GM10847 (cell line): Measurements from ENCODE around the gene SH3RF3.

ENCODE experiments used
- POLR2A ChIP-seq: IDR thresholded peaks from 2 replicates; pipeline ENCODE4 v1.6.1; 2011; ENCODE audit not compliant: insufficient read length; ENCODE audit errors: extremely low read depth

SH3RF3 gene

DNA sequence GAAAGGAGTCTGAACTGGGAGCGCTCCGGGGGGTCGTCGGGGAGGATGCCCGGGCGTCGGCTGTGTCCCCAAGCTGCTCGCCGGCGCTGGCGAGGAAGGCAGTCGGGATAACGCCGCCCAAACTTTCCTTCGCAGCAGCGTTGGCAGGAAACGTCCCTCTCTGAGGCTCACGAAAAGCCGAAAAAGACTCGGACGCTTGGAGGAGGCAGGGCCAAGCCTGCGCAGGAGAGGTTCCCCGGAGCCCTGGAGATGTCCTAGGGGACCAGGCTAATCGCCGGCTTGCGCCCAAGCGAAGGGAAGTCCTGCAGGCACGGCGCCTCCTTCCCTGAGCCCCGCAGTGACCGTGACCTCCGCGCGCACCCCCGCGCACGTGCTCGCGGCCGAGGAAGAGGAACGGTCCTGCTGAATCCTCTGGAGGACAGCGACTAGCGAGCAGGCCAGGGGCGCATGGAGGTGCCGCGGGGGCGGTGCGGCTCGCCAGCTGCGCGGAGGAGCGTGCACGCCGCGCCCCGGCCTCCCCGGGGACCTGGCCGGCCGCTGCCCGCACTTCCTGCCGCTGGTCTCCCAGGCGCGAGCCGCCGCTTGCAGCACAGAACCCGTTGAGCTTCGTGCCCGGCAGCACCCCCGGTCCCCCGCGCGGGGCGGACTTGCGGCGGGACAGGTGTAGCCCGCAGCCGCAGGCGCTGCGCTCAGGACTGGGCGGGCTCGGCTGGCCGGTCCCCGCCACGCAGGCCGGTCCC is at the start of gene SH3RF3:
TSS of gene SH3RF3 (plus strand) at position 590 of the 740 bp plus-strand sequence.
- no peak for TF ChIP-seq POLR2A

DNA sequence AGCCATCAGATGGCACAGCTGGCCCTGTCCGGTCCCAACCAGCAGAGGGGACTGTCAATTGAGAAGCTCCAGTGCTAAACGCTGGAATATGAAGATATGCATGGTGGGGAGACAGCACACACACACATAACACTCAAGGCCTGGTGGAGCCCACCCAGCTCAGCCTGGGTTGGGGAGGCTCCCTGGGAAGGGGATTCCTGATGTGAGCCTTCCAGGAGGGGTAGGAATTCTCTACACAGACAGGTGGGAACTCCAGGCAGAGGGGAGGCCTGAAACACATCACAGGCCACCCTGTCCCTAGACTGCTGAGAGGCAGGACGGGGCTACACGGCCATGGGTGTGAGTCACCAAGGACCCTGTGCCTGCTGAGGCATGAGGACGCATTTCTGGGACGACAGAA is 49.4 kb upstream of the SH3RF3 start:
- TF ChIP-seq POLR2A = no peak

DNA sequence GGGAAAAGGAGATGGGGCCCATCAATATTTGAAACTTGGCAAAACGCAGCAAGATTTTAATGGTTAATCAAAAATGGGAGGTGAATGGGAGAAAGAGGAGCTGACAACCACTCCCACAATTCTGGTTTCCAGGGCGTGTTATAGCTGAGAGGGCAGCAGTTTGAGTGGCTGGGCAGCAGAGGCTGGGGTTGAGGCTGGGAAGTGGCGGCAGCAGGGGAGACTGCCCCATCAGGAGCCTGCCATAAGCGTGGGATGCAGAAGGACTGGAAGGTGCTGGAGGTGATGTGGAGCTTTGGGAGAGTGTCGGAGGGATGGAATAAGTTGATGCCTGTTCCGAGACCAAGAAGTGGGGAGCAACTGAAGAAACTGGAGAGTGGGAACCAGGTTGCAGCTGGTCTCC is 48.9 kb upstream of the SH3RF3 start:
- no peak for TF ChIP-seq POLR2A

- no peak for TF ChIP-seq POLR2A
These were observed 48.2 kb upstream of the SH3RF3 start for GRCh38 chr2:109080757-109081156.

- no peak for TF ChIP-seq POLR2A
These were observed 47.6 kb upstream of the SH3RF3 start for GRCh38 chr2:109081374-109081773.

GRCh38 chr2:109083771-109084170 is 45.2 kb upstream of the SH3RF3 start:
- TF ChIP-seq POLR2A = no peak

- no peak for TF ChIP-seq POLR2A
These were observed 44.7 kb upstream of the SH3RF3 start for GRCh38 chr2:109084341-109084740.

GRCh38 chr2:109085912-109086742 is 42.9 kb upstream of the SH3RF3 start:
- TF ChIP-seq POLR2A = no peak

- TF ChIP-seq POLR2A = no peak
These were observed 42.3 kb upstream of the SH3RF3 start for GRCh38 chr2:109086743-109087020.

DNA sequence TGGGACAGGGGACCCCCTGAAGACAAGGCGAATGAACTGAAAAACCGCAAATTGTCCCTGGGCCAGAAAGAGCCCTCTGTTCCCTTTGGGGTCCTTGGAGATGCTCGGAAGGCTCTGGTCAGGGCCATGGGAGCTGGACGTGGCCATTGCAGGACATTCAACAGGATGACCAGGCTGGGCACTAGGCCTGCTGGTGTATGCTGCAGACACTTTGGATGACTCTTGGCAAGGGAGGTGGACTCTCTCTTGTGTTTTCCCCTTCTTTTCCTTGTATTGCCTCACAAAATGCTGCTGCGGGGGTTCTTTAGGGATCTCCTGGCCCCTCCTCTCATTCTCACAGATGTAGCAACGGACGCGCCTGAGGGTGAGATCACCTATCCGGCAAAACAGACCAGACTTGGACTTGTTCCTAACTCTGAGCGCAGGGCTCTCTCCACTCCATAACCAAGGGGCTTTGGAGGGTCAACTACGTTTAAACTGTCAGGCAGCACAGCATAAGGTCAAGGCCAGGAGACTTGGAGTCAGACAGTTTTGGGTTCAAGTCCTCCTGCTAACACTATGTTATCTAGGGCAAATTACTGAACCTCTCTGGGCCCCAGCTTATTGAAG is 41.8 kb upstream of the SH3RF3 start:
- TF ChIP-seq POLR2A = no peak

GRCh38 chr2:109089602-109090300 is 39.3 kb upstream of the SH3RF3 start:
- no peak for TF ChIP-seq POLR2A

- no peak for TF ChIP-seq POLR2A
These were observed 37.5 kb upstream of the SH3RF3 start for GRCh38 chr2:109091526-109091925.

GRCh38 chr2:109094144-109094543 is 34.9 kb upstream of the SH3RF3 start:
- TF ChIP-seq POLR2A = no peak

DNA sequence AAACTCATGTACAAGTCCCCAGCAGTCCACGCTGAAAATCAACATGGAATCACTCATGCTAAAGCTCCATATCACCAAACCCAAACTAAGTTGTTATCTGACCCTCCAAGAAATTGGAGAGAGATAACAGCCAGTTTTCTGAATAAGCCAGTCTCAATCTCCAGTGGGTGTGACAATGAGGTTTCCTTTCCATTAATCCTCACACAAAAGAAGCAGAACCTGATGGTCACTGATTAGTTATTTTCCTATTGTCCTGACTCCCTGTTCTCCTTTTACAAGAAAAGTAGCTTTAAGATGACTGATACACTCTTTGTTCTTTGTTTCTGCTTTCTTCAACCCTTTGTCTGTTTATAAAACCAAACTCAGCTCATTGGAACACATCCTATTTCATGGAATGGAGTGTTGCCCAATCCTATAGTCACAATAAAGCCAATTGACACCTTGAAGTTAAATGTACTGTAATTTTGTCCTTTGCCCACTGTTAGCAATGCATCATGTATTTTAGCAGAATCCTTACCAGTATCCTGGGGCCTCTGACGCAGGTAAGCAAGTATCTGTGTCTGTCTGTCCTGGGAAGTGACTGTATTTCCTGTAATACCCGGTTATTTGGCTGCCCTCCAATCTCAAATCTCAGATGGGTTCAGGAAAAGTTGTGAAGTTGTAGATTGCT is 30.6 kb upstream of the SH3RF3 start:
- TF ChIP-seq POLR2A = no peak

DNA sequence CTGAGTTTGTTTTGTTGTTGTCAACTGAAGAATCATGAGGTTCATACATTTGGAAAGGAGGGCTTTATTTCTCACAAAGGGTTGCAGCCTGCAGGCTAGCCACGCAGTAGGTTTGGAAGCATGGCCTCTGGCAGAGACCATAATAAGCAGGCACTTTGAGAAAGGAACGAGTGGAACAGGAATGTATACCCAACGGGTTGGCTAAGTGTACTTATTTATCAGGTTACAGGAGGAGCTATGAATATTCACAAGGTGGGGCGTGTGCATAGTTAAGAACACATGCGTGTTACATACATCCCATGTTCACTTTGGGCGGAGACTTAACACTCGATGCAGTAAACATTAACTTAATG is 30.1 kb upstream of the SH3RF3 start:
- TF ChIP-seq POLR2A = no peak

DNA sequence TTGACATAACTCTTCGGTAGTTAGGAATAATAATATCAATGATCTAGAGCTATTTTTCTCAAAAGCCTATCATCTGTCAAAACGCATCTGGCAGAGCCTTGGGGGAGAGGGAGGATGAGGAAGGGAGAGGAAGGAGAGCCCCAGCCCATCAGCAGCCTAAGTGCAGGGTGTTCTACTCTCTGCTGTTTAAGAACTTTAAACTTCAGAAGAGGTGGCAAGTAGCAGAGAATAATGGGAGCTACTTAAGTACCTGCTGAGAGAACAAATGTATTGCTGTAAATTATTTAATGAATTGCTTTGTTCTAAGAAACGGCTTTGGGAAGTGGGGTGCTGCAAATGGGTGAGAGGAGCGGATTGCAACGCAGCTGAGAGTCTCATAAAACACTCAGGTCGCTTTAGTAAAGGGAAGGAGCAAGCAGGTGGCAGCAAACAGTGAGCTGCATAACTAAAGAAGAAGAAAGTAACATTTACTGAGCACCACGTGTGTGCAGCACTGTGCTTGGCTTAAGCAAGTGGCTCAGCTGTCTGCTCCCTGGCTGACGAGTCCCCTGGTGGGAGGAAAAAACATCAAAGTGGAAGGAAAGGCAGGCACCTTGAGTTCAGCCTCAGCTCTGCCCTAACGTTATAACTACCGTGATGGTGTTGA is 26.3 kb upstream of the SH3RF3 start:
- no peak for TF ChIP-seq POLR2A
